HG02870 (cell line): ENCODE results near the gene SORBS1.

Experiments
- ATAC-seq: cut with Tn5 transposase; IDR thresholded peaks from one replicate; pipeline ENCODE4 v1.9.1; 2021; ENCODE audit warnings: mild to moderate bottlenecking, moderate library complexity; ENCODE audit not compliant: unreplicated experiment

SORBS1 gene

GRCh38 chr10:95566136-95566535, 5.0 kb upstream of the SORBS1 start:
- no peak for ATAC-seq

- no peak for ATAC-seq
Observed at GRCh38 chr10:95565336-95565735, 4.2 kb upstream of the SORBS1 start.

GRCh38 chr10:95564291-95564690, 3.1 kb upstream of the SORBS1 start:
- ATAC-seq = no peak

- no peak for ATAC-seq
Observed at GRCh38 chr10:95562341-95562965, 1.3 kb upstream of the SORBS1 start.

GRCh38 chr10:95561864-95562177, 650 bp upstream of the SORBS1 start:
- ATAC-seq = no peak

GRCh38 chr10:95560278-95561176, 644 bp downstream of the SORBS1 start:
- no peak for ATAC-seq

GRCh38 chr10:95559896-95560277, 1.3 kb downstream of the SORBS1 start:
- ATAC-seq = no peak

GRCh38 chr10:95559471-95559870, 1.7 kb downstream of the SORBS1 start:
- ATAC-seq = no peak

- no peak for ATAC-seq
Observed at GRCh38 chr10:95558593-95559320, 2.4 kb downstream of the SORBS1 start.

GRCh38 chr10:95556994-95557767, 4.0 kb downstream of the SORBS1 start:
- ATAC-seq = no peak

GRCh38 chr10:95553674-95554073, 7.5 kb downstream of the SORBS1 start:
- ATAC-seq = no peak

GRCh38 chr10:95552679-95553342, 8.4 kb downstream of the SORBS1 start:
- ATAC-seq = no peak

GRCh38 chr10:95550073-95550672, 11.0 kb downstream of the SORBS1 start:
- no peak for ATAC-seq

- no peak for ATAC-seq
Observed at GRCh38 chr10:95547791-95548435, 13.3 kb downstream of the SORBS1 start.

GRCh38 chr10:95547197-95547596, 14.0 kb downstream of the SORBS1 start:
- ATAC-seq = no peak

GRCh38 chr10:95545981-95546380, 15.2 kb downstream of the SORBS1 start:
- ATAC-seq = no peak

- no peak for ATAC-seq
Observed at GRCh38 chr10:95544783-95545500, 16.2 kb downstream of the SORBS1 start.

GRCh38 chr10:95543459-95543858, 17.7 kb downstream of the SORBS1 start:
- no peak for ATAC-seq

- ATAC-seq = no peak
Observed at GRCh38 chr10:95542761-95543160, 18.4 kb downstream of the SORBS1 start.
